Trophoblast cell (in vitro differentiated cells and primary cell): ENCODE data around the gene MYO15B.
A peak's percentile ranks its signal among the peaks of the same experiment; 100 is the strongest.

Experiments
- DNase-seq, 2 donors: peaks; one replicate each; pipeline ENCODE4 v3.0.0-alpha.2; 2016
- H2AFZ ChIP-seq: 2 replicates; pipeline ENCODE4 v1.6.1; 2013; ENCODE audit warnings: low read length, moderate library complexity, mild to moderate bottlenecking; ENCODE audit not compliant: insufficient read depth, poor library complexity
- H2AK5ac ChIP-seq: 2 replicates; pipeline ENCODE4 v1.6.1; 2013; ENCODE audit warnings: mild to moderate bottlenecking, low read length
- H2BK120ac ChIP-seq: 2 replicates; pipeline ENCODE4 v1.6.1; 2013; ENCODE audit warnings: low read length, mild to moderate bottlenecking, moderate library complexity; ENCODE audit not compliant: insufficient read depth, poor library complexity
- H2BK12ac ChIP-seq: 2 replicates; pipeline ENCODE4 v1.6.1; 2013; ENCODE audit warnings: mild to moderate bottlenecking, low read length, moderate library complexity
- H2BK5ac ChIP-seq: 2 replicates; pipeline ENCODE4 v1.6.1; 2013; ENCODE audit warnings: low read length, low read depth, moderate library complexity, mild to moderate bottlenecking; ENCODE audit not compliant: poor library complexity
- H3K14ac ChIP-seq: 2 replicates; pipeline ENCODE4 v1.6.1; 2013; ENCODE audit warnings: mild to moderate bottlenecking, low read length
- H3K18ac ChIP-seq: 2 replicates; pipeline ENCODE4 v1.6.1; 2013; ENCODE audit warnings: mild to moderate bottlenecking, low read length
- H3K23ac ChIP-seq: 2 replicates; pipeline ENCODE4 v1.6.1; 2013; ENCODE audit warnings: low read length
- H3K27ac ChIP-seq: 2 replicates; pipeline ENCODE4 v1.5.1; 2013; ENCODE audit warnings: low read depth, mild to moderate bottlenecking, inconsistent platforms, low read length, moderate library complexity
- H3K27me3 ChIP-seq: 2 replicates; pipeline ENCODE4 v1.6.1; 2013; ENCODE audit warnings: inconsistent platforms, mild to moderate bottlenecking, low read length, moderate library complexity; ENCODE audit not compliant: insufficient read depth
- H3K36me3 ChIP-seq, 2 experiments: 1 replicate in 1 of 2; 2 replicates in 1 of 2; pipeline ENCODE4 v1.6.1; 2013; ENCODE audit warnings: low read length in 2 of 2, mild to moderate bottlenecking in 2 of 2, moderate library complexity in 1 of 2; ENCODE audit not compliant: insufficient read depth in 2 of 2, control insufficient read depth in 1 of 2
- H3K4ac ChIP-seq: 2 replicates; pipeline ENCODE4 v1.6.1; 2013; ENCODE audit warnings: low read depth, mild to moderate bottlenecking, low read length, moderate library complexity
- H3K4me1 ChIP-seq, 2 experiments: 1 replicate in 1 of 2; 2 replicates in 1 of 2; pipeline ENCODE4 v1.6.1; 2013; ENCODE audit warnings: low read length in 2 of 2, mild to moderate bottlenecking in 2 of 2, moderate library complexity in 1 of 2; ENCODE audit not compliant: insufficient read depth in 2 of 2, control insufficient read depth in 1 of 2
- H3K4me2 ChIP-seq: 2 replicates; pipeline ENCODE4 v1.6.1; 2013; ENCODE audit warnings: inconsistent platforms, mild to moderate bottlenecking, low read length, moderate library complexity
- H3K4me3 ChIP-seq: 2 replicates; pipeline ENCODE4 v1.5.1; 2013; ENCODE audit warnings: mild to moderate bottlenecking, low read depth, low read length, inconsistent platforms
- H3K79me1 ChIP-seq: one replicate; pipeline ENCODE4 v1.6.1; 2013; ENCODE audit warnings: low read length
- H3K79me2 ChIP-seq: 2 replicates; pipeline ENCODE4 v1.6.1; 2013; ENCODE audit warnings: low read length, mild to moderate bottlenecking; ENCODE audit not compliant: control insufficient read depth, insufficient read depth, poor library complexity
- H3K9ac ChIP-seq: 2 replicates; pipeline ENCODE4 v1.6.1; 2013; ENCODE audit warnings: mild to moderate bottlenecking, low read length
- H3K9me3 ChIP-seq: 2 replicates; pipeline ENCODE4 v1.6.1; 2013; ENCODE audit warnings: low read depth, mild to moderate bottlenecking, control low read depth, inconsistent platforms, low read length; ENCODE audit not compliant: insufficient read depth
- H4K12ac ChIP-seq: 2 replicates; pipeline ENCODE4 v1.6.1; 2013; ENCODE audit warnings: low read depth, mild to moderate bottlenecking, low read length, moderate library complexity
- H4K8ac ChIP-seq: 2 replicates; pipeline ENCODE4 v1.6.1; 2013; ENCODE audit warnings: low read depth, mild to moderate bottlenecking, low read length, moderate library complexity
- H4K91ac ChIP-seq: one replicate; pipeline ENCODE4 v1.6.1; 2013; ENCODE audit warnings: low read depth, mild to moderate bottlenecking, low read length, moderate library complexity
- WGBS: extraction: QIAGEN DNeasy Blood & Tissue Kit; methylation state at CpG from one replicate; pipeline ENCODE4 v1.1.7; 2013; ENCODE audit warnings: missing lambda C conversion rate; ENCODE audit not compliant: insufficient read length, insufficient coverage; ENCODE audit errors: extremely low coverage; 5-methylcytosine and 5-hydroxymethylcytosine counted together

MYO15B gene

GRCh38 chr17:75640556-75641119 lies 53.0 kb downstream of the MYO15B start:
- Histone ChIP-seq H2BK12ac (no peak overlapping the region), H3K18ac (no peak overlapping the region), H3K9ac (no peak overlapping the region), H4K8ac (no peak overlapping the region), H2AK5ac (peak overlapping the region; percentile 16), H3K14ac (no peak overlapping the region), H3K4me1 (peaks cover 35 to 39% of the 10 kb centered on the region in 2 experiments), H3K9me3 (peaks cover 1% of the 10 kb centered on the region), H3K79me2 (no peaks in the 10 kb centered on the region), H3K4me2 (no peak overlapping the region), H4K12ac (no peak overlapping the region), H3K79me1 (peaks cover 24% of the 10 kb centered on the region), H3K27ac (no peak overlapping the region), H3K4ac (no peak overlapping the region), H3K27me3 (no peaks in the 10 kb centered on the region), H3K4me3 (no peak overlapping the region), H2AFZ (no peak overlapping the region), H2BK120ac (no peak overlapping the region), H2BK5ac (no peak overlapping the region), H3K36me3 (peaks cover 0 to 4% of the 10 kb centered on the region in 2 experiments), H4K91ac (peak overlapping the region; percentile 40), H3K23ac (no peak overlapping the region)
- WGBS, result no CpG with 5 or more reads among the region's 13 CpGs
- peak in 1 of 2 donors; percentile 23 for DNase-seq

GRCh38 chr17:75641343-75641742 lies 53.7 kb downstream of the MYO15B start:
- Histone ChIP-seq H3K79me1 (peaks cover 30% of the 10 kb centered on the region), H2BK5ac (no peak overlapping the region), H3K27ac (no peak overlapping the region), H3K79me2 (peaks cover 2% of the 10 kb centered on the region), H2BK12ac (peak overlapping the region; percentile 32), H4K12ac (no peak overlapping the region), H3K4me1 (peaks cover 42 to 46% of the 10 kb centered on the region in 2 experiments), H3K27me3 (no peaks in the 10 kb centered on the region), H2BK120ac (no peak overlapping the region), H3K23ac (no peak overlapping the region), H2AFZ (no peak overlapping the region), H3K4me2 (no peak overlapping the region), H3K9ac (no peak overlapping the region), H3K9me3 (no peaks in the 10 kb centered on the region), H4K91ac (peak overlapping the region; percentile 11), H3K14ac (no peak overlapping the region), H3K4me3 (no peak overlapping the region), H3K36me3 (peaks cover 0 to 4% of the 10 kb centered on the region in 2 experiments), H4K8ac (no peak overlapping the region), H3K4ac (no peak overlapping the region), H2AK5ac (no peak overlapping the region), H3K18ac (peak overlapping the region; percentile 36)
- no peak for DNase-seq
- no CpG with 5 or more reads among the region's 9 CpGs for WGBS

- H3K9me3 ChIP-seq, result no peaks in the 10 kb centered on the region
- H3K23ac ChIP-seq, result no peak overlapping the region
- DNase-seq, result peak; percentile 58 to 79
- peak overlapping the region; percentile 12 for H3K4ac ChIP-seq
- no peak overlapping the region for H2AFZ ChIP-seq
- H2BK120ac ChIP-seq, result no peak overlapping the region
- H3K79me1 ChIP-seq, result peaks cover 34% of the 10 kb centered on the region
- H3K14ac ChIP-seq, result peak overlapping the region; percentile 12
- H3K4me1 ChIP-seq, result peaks cover 50 to 54% of the 10 kb centered on the region in 2 experiments
- no peak overlapping the region for H2AK5ac ChIP-seq
- H3K79me2 ChIP-seq, result peaks cover 2% of the 10 kb centered on the region
- peak overlapping the region; percentile 44 for H4K8ac ChIP-seq
- no peak overlapping the region for H3K4me2 ChIP-seq
- H3K18ac ChIP-seq, result peak overlapping the region; percentile 30
- peak overlapping the region; percentile 26 for H2BK5ac ChIP-seq
- H3K36me3 ChIP-seq, result peaks cover 0 to 4% of the 10 kb centered on the region in 2 experiments
- H3K4me3 ChIP-seq, result no peak overlapping the region
- H3K27me3 ChIP-seq, result no peaks in the 10 kb centered on the region
- peak overlapping the region; percentile 41 for H4K91ac ChIP-seq
- WGBS, result no CpG with 5 or more reads among the region's 7 CpGs
- no peak overlapping the region for H3K27ac ChIP-seq
- no peak overlapping the region for H4K12ac ChIP-seq
- H3K9ac ChIP-seq, result no peak overlapping the region
- peak overlapping the region; percentile 69 for H2BK12ac ChIP-seq
These were observed 54.7 kb downstream of the MYO15B start for GRCh38 chr17:75642182-75642783.

GRCh38 chr17:75642784-75643642 lies 55.4 kb downstream of the MYO15B start:
- Histone ChIP-seq H3K23ac (no peak overlapping the region), H3K36me3 (peaks cover 2 to 4% of the 10 kb centered on the region in 2 experiments), H3K4me3 (no peak overlapping the region), H4K91ac (peak overlapping the region; percentile 41), H3K14ac (peak overlapping the region; percentile 34), H2AK5ac (peak overlapping the region; percentile 45), H3K4me2 (peak overlapping the region; percentile 12), H3K9me3 (no peaks in the 10 kb centered on the region), H2BK12ac (peak overlapping the region; percentile 69), H3K27me3 (no peaks in the 10 kb centered on the region), H3K79me1 (peaks cover 34% of the 10 kb centered on the region), H4K12ac (no peak overlapping the region), H3K4ac (no peak overlapping the region), H3K79me2 (peaks cover 2% of the 10 kb centered on the region), H3K27ac (peak overlapping the region; percentile 18), H3K18ac (peak overlapping the region; percentile 5), H4K8ac (peak overlapping the region; percentile 44), H3K4me1 (peaks cover 50 to 54% of the 10 kb centered on the region in 2 experiments), H2BK120ac (peak overlapping the region; percentile 39), H2AFZ (no peak overlapping the region), H2BK5ac (peak overlapping the region; percentile 10), H3K9ac (no peak overlapping the region)
- no CpG with 5 or more reads among the region's 17 CpGs for WGBS
- DNase-seq, result peak; percentile 50 to 59
